Loucy (cell line): ENCODE measurements around the gene IL17B.
A peak's percentile ranks its signal among the peaks of the same experiment; 100 is the strongest.

Experiments
- H2AFZ ChIP-seq: fragments of 200-600 bp; sonication (generic); 2 replicates; pipeline ENCODE4 v1.6.0; 2016; ENCODE audit warnings: antibody characterized with exemption, mild to moderate bottlenecking, low read length, moderate library complexity
- H3F3A ChIP-seq: fragments of 200-600 bp; 2 replicates; pipeline ENCODE4 v1.6.0; 2016; ENCODE audit warnings: antibody characterized with exemption, low read depth, mild to moderate bottlenecking
- H3K27me3 ChIP-seq: fragments of 200-600 bp; sonication (generic); 2 replicates; pipeline ENCODE4 v1.6.1; 2014; ENCODE audit warnings: low read length, mild to moderate bottlenecking; ENCODE audit not compliant: insufficient read depth, poor library complexity, severe bottlenecking
- H3K36me3 ChIP-seq: fragments of 200-600 bp; sonication (generic); 2 replicates; pipeline ENCODE4 v1.6.1; 2016; ENCODE audit warnings: low read length; ENCODE audit not compliant: insufficient read depth
- H3K4me1 ChIP-seq: fragments of 200-600 bp; sonication (generic); 2 replicates; pipeline ENCODE4 v1.5.1; 2014; ENCODE audit warnings: low read length, mild to moderate bottlenecking; ENCODE audit not compliant: insufficient read depth, poor library complexity, severe bottlenecking
- H3K4me2 ChIP-seq: fragments of 200-600 bp; sonication (generic); 2 replicates; pipeline ENCODE4 v1.6.0; 2014; ENCODE audit warnings: antibody characterized with exemption, low read length, low read depth, mild to moderate bottlenecking; ENCODE audit not compliant: poor library complexity, severe bottlenecking
- H3K4me3 ChIP-seq: fragments of 200-600 bp; sonication (generic); 2 replicates; pipeline ENCODE4 v1.5.1; 2014; ENCODE audit warnings: low read length, mild to moderate bottlenecking, mixed read lengths; ENCODE audit not compliant: poor library complexity, severe bottlenecking
- H3K79me2 ChIP-seq: fragments of 200-600 bp; sonication (generic); 2 replicates; pipeline ENCODE4 v1.6.1; 2014; ENCODE audit warnings: low read length; ENCODE audit not compliant: insufficient read depth
- H3K9ac ChIP-seq: fragments of 200-600 bp; sonication (generic); 2 replicates; pipeline ENCODE4 v1.6.0; 2014; ENCODE audit warnings: mild to moderate bottlenecking, low read depth, low read length, moderate library complexity; ENCODE audit not compliant: poor library complexity, severe bottlenecking
- H3K9me2 ChIP-seq: fragments of 200-600 bp; sonication (generic); replicated peaks from 2 replicates; pipeline ENCODE4 v1.6.1; 2016; ENCODE audit warnings: low read depth, low read length, mixed read lengths
- H3K9me3 ChIP-seq: fragments of 200-600 bp; sonication (generic); 2 replicates; pipeline ENCODE4 v1.6.1; 2014; ENCODE audit warnings: mild to moderate bottlenecking, antibody characterized with exemption, low read length, low read depth; ENCODE audit not compliant: insufficient read depth
- H4K20me1 ChIP-seq: fragments of 200-600 bp; sonication (generic); 2 replicates; pipeline ENCODE4 v1.6.0; 2014; ENCODE audit warnings: antibody characterized with exemption, low read length, mild to moderate bottlenecking; ENCODE audit not compliant: insufficient read depth, poor library complexity, severe bottlenecking
- EZH2phosphoT487 ChIP-seq: fragments of 200-600 bp; IDR thresholded peaks from 2 replicates; pipeline ENCODE4 v1.6.1; 2018; ENCODE audit warnings: antibody characterized with exemption, mild to moderate bottlenecking, moderate library complexity, borderline replicate concordance
- TF ChIP-seq, protein P1 (sequence below): fragments of 200-600 bp; sonication (generic); conservative IDR thresholded peaks from 2 replicates; pipeline ENCODE4 v1.5.1; 2014; ENCODE audit warnings: mild to moderate bottlenecking, antibody characterized with exemption, low read length

The IL17B gene

DNA sequence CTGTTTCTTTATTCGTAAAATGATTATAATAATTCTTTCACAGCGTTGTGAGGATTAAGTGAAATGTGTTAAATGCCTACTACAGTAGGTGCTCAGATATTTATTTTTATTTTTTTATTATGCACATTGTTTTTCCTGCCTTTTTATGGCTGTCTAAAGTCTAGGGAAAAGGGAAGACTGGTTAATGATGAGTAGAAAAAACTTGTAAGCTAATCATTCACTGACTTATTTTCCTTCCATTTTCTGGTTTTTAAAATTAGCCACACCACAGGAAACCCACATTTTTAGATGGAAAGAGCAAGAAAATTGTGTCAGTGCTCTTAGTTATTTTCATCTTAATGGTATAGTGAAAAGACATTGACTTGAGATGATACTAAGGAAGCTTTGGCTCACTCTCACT is 25.2 kb downstream of the IL17B start:
- Histone ChIP-seq H3K4me2 (peak overlapping the region; percentile 30), H3K36me3 (peaks cover 51% of the 10 kb centered on the region), H4K20me1 (peaks cover 39% of the 10 kb centered on the region), H3K4me1 (peaks cover 49% of the 10 kb centered on the region), H3K9me2 (no peaks in the 10 kb centered on the region), H3K4me3 (no peak overlapping the region), H3F3A (peaks cover 4% of the 10 kb centered on the region; the same call in 1 of the 2 replicates), H3K9me3 (no peaks in the 10 kb centered on the region), H3K79me2 (peaks cover 76% of the 10 kb centered on the region), H3K9ac (no peak overlapping the region), H2AFZ (no peak overlapping the region), H3K27me3 (no peaks in the 10 kb centered on the region)
- TF ChIP-seq, protein P1, sequence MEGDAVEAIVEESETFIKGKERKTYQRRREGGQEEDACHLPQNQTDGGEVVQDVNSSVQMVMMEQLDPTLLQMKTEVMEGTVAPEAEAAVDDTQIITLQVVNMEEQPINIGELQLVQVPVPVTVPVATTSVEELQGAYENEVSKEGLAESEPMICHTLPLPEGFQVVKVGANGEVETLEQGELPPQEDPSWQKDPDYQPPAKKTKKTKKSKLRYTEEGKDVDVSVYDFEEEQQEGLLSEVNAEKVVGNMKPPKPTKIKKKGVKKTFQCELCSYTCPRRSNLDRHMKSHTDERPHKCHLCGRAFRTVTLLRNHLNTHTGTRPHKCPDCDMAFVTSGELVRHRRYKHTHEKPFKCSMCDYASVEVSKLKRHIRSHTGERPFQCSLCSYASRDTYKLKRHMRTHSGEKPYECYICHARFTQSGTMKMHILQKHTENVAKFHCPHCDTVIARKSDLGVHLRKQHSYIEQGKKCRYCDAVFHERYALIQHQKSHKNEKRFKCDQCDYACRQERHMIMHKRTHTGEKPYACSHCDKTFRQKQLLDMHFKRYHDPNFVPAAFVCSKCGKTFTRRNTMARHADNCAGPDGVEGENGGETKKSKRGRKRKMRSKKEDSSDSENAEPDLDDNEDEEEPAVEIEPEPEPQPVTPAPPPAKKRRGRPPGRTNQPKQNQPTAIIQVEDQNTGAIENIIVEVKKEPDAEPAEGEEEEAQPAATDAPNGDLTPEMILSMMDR, result no peak
- TF ChIP-seq EZH2phosphoT487, result no peak

DNA sequence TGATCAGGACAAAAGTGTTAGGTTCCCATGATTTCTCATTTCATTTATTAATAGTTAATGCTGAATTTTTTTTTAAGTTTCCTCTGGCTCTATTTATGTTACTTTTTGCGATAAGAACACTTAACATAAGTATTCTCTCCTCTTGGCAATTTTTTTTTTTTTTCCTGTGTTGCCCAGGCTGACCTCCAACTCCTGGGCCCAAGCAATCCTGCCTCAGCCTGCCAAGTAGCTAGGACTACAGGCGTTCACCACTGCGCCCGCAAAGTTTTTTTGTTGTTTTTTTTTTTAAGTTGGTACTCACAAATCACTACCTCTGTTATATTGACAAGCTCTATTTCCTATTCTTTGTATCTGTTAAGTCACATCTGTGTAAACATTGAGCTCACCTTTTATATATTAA is 26.9 kb downstream of the IL17B start:
- H2AFZ ChIP-seq, result no peak overlapping the region
- H3K4me1 ChIP-seq, result peaks cover 58% of the 10 kb centered on the region
- no peak overlapping the region for H3K9ac ChIP-seq
- H4K20me1 ChIP-seq, result peaks cover 56% of the 10 kb centered on the region
- H3K9me3 ChIP-seq, result no peaks in the 10 kb centered on the region
- no peaks in the 10 kb centered on the region for H3K9me2 ChIP-seq
- no peaks in the 10 kb centered on the region for H3K27me3 ChIP-seq
- H3K4me2 ChIP-seq, result peak overlapping the region; percentile 17
- TF ChIP-seq, protein P1, result no peak
- no peak for TF ChIP-seq EZH2phosphoT487
- no peak overlapping the region for H3K4me3 ChIP-seq
- peaks cover 56% of the 10 kb centered on the region for H3K36me3 ChIP-seq
- H3K79me2 ChIP-seq, result peaks cover 84% of the 10 kb centered on the region
- H3F3A ChIP-seq, result peaks cover 4% of the 10 kb centered on the region; the same call in 1 of the 2 replicates

DNA sequence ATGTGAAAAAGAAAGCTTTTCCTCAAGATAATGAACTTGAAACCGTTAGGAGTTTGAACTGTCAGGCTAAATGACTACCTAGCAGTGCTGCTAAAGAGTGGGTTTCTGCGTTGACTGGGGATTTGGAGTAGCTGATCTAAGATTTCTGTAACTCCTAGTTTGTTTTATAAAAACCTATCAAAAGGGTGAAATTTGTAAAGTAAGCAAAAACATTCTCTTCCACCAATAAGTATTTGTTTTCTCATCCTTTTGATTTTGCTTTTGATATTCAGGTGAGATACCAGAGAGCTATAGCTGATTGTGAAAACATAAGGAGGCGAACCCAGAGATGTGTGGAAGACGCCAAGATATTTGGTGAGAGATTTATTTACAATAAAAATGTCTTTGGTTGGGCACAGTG is 29.7 kb downstream of the IL17B start:
- peaks cover 57% of the 10 kb centered on the region for H4K20me1 ChIP-seq
- TF ChIP-seq, protein P1, result no peak
- peaks cover 62% of the 10 kb centered on the region for H3K4me1 ChIP-seq
- peak overlapping the region; percentile 85 for H3K4me2 ChIP-seq
- no peaks in the 10 kb centered on the region for H3K9me2 ChIP-seq
- H3K36me3 ChIP-seq, result peaks cover 54% of the 10 kb centered on the region
- H3K9me3 ChIP-seq, result no peaks in the 10 kb centered on the region
- H3F3A ChIP-seq, result peaks cover 4% of the 10 kb centered on the region; the same call in 1 of the 2 replicates
- no peak overlapping the region for H2AFZ ChIP-seq
- H3K4me3 ChIP-seq, result peak overlapping the region; percentile 14
- no peaks in the 10 kb centered on the region for H3K27me3 ChIP-seq
- peaks cover 87% of the 10 kb centered on the region for H3K79me2 ChIP-seq
- H3K9ac ChIP-seq, result no peak overlapping the region
